Neural cell (in vitro differentiated cells): Measurements from ENCODE around the gene CNTD1.

Experiments used
- EP300 ChIP-seq: fragments of 450-650 bp; conservative IDR thresholded peaks from 2 replicates; pipeline ENCODE4 v1.6.1; 2014; ENCODE audit warnings: antibody characterized with exemption, mild to moderate bottlenecking, moderate library complexity; ENCODE audit not compliant: poor library complexity, severe bottlenecking
- POLR2AphosphoS5 ChIP-seq: IDR thresholded peaks from 2 replicates; pipeline ENCODE4 v1.6.1; 2012
- TAF1 ChIP-seq: IDR thresholded peaks from 2 replicates; pipeline ENCODE4 v1.6.1; 2012; ENCODE audit warnings: low read depth
- TF ChIP-seq, protein P1 (sequence below): fragments of 450-650 bp; IDR thresholded peaks from 2 replicates; pipeline ENCODE4 v1.5.1; 2014; ENCODE audit warnings: antibody characterized with exemption, mild to moderate bottlenecking, moderate library complexity; ENCODE audit not compliant: poor library complexity, severe bottlenecking
- TF ChIP-seq, protein P2 (sequence below): IDR thresholded peaks from 2 replicates; pipeline ENCODE4 v1.6.1; 2012; ENCODE audit warnings: borderline replicate concordance

DNA sequence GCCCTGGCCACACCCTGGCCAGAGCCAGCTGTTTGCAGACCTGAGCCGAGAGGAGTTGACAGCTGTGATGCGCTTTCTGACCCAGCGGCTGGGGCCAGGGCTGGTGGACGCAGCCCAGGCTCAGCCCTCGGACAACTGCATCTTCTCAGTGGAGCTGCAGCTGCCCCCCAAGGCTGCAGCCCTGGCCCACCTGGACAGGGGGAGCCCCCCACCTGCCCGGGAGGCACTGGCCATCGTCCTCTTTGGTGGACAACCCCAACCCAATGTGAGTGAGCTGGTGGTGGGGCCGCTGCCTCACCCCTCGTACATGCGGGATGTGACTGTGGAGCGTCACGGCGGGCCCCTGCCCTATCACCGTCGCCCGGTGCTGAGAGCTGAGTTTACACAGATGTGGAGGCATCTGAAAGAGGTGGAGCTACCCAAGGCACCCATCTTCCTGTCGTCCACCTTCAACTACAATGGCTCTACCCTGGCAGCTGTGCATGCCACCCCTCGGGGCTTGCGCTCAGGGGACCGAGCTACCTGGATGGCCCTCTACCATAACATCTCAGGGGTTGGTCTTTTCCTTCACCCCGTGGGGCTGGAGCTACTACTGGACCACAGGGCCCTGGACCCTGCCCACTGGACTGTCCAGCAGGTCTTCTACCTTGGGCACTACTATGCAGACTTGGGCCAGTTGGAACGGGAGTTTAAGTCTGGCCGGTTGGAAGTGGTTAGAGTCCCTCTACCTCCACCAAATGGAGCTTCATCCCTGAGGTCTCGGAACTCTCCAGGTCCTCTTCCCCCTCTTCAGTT, 46.3 kb downstream of the CNTD1 start:
- TF ChIP-seq, protein P1, sequence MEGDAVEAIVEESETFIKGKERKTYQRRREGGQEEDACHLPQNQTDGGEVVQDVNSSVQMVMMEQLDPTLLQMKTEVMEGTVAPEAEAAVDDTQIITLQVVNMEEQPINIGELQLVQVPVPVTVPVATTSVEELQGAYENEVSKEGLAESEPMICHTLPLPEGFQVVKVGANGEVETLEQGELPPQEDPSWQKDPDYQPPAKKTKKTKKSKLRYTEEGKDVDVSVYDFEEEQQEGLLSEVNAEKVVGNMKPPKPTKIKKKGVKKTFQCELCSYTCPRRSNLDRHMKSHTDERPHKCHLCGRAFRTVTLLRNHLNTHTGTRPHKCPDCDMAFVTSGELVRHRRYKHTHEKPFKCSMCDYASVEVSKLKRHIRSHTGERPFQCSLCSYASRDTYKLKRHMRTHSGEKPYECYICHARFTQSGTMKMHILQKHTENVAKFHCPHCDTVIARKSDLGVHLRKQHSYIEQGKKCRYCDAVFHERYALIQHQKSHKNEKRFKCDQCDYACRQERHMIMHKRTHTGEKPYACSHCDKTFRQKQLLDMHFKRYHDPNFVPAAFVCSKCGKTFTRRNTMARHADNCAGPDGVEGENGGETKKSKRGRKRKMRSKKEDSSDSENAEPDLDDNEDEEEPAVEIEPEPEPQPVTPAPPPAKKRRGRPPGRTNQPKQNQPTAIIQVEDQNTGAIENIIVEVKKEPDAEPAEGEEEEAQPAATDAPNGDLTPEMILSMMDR, result no peak
- TF ChIP-seq TAF1, result no peak
- no peak for TF ChIP-seq EP300
- TF ChIP-seq, protein P2, sequence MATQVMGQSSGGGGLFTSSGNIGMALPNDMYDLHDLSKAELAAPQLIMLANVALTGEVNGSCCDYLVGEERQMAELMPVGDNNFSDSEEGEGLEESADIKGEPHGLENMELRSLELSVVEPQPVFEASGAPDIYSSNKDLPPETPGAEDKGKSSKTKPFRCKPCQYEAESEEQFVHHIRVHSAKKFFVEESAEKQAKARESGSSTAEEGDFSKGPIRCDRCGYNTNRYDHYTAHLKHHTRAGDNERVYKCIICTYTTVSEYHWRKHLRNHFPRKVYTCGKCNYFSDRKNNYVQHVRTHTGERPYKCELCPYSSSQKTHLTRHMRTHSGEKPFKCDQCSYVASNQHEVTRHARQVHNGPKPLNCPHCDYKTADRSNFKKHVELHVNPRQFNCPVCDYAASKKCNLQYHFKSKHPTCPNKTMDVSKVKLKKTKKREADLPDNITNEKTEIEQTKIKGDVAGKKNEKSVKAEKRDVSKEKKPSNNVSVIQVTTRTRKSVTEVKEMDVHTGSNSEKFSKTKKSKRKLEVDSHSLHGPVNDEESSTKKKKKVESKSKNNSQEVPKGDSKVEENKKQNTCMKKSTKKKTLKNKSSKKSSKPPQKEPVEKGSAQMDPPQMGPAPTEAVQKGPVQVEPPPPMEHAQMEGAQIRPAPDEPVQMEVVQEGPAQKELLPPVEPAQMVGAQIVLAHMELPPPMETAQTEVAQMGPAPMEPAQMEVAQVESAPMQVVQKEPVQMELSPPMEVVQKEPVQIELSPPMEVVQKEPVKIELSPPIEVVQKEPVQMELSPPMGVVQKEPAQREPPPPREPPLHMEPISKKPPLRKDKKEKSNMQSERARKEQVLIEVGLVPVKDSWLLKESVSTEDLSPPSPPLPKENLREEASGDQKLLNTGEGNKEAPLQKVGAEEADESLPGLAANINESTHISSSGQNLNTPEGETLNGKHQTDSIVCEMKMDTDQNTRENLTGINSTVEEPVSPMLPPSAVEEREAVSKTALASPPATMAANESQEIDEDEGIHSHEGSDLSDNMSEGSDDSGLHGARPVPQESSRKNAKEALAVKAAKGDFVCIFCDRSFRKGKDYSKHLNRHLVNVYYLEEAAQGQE, result no peak
- no peak for TF ChIP-seq POLR2AphosphoS5
